Skeletal muscle tissue (tissue), 4 donors: ENCODE results near the gene GANC. TPM values are rescaled to one million over a fixed set of nuclear protein-coding genes. Genes with fewer than 3 reads are reported as not detected.
A peak's percentile ranks its signal among the peaks of the same experiment; 100 is the strongest.

ENCODE experiments used
- H3K27ac ChIP-seq: one replicate; pipeline ENCODE4 v1.7.0; 2013; ENCODE audit warnings: mild to moderate bottlenecking, low read depth, low read length, inconsistent platforms
- H3K27me3 ChIP-seq, 3 donors: one replicate each; pipeline ENCODE4 v1.7.0; 2013; ENCODE audit warnings: low read length in 3 of 3; ENCODE audit not compliant: control insufficient read depth in 3 of 3, insufficient read depth in 3 of 3
- H3K36me3 ChIP-seq, 3 donors: one replicate each; pipeline ENCODE4 v1.7.0; 2013; ENCODE audit warnings: low read length in 3 of 3; ENCODE audit not compliant: control insufficient read depth in 3 of 3, insufficient read depth in 3 of 3
- H3K4me1 ChIP-seq, 3 donors: one replicate each; pipeline ENCODE4 v1.7.0; 2013; ENCODE audit warnings: low read length in 3 of 3, mild to moderate bottlenecking in 3 of 3; ENCODE audit not compliant: control insufficient read depth in 3 of 3, insufficient read depth in 3 of 3
- H3K4me3 ChIP-seq, 3 donors: one replicate each; pipeline ENCODE4 v1.7.0; 2013; ENCODE audit warnings: low read length in 3 of 3
- H3K9ac ChIP-seq, 3 donors: one replicate each; pipeline ENCODE4 v1.7.0; 2013; ENCODE audit warnings: low read length in 3 of 3, mild to moderate bottlenecking in 3 of 3, moderate library complexity in 2 of 3, low read depth in 1 of 3
- H3K9me3 ChIP-seq, 3 donors: one replicate each; pipeline ENCODE4 v1.7.0; 2013; ENCODE audit warnings: low read length in 3 of 3; ENCODE audit not compliant: control insufficient read depth in 3 of 3
- total RNA-seq: library from RNA; depleted of rRNA; stranded (reverse); fragments of >200 nt; gene quantifications from one replicate; pipeline ENCODE4 v1.2.3, GENCODE V29; 2014
- donor health status: Osteomylitis.

Gene GANC
- total RNA-seq, 1 donor from 2014 or later = 11.5 TPM

GRCh38 chr15:42378011-42378410, 105.0 kb downstream of the GANC start:
- H3K27ac ChIP-seq = no peak overlapping the region
- H3K36me3 ChIP-seq = peaks cover 5 to 10% (median 6%) of the 10 kb centered on the region in 3 donors
- no peak overlapping the region for H3K9ac ChIP-seq
- no peak overlapping the region for H3K4me3 ChIP-seq
- H3K9me3 ChIP-seq = peaks cover 0 to 3% (median 0%) of the 10 kb centered on the region in 3 donors
- peaks cover 20 to 24% (median 23%) of the 10 kb centered on the region in 3 donors for H3K4me1 ChIP-seq
- no peaks in the 10 kb centered on the region for H3K27me3 ChIP-seq

DNA sequence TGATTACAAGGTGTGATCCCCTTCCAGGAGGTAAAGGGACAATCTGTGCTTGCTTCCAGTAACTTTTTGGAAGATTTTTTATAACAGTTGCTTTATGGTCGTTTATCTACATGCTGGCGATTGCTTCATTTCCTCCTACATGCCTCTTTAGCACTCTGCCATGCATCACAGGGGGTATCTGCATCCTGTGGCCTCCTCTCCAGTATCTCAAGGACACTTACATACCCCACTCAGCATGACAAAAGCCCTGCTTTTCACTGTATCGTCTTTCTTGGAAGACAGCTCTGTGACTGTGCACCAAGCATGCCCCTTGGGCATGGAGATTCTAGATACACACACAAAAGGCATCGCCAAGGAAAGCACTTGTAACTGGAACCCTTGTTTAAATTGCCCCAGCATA, 111.6 kb downstream of the GANC start:
- Histone ChIP-seq H3K36me3 (peaks cover 38 to 41% (median 41%) of the 10 kb centered on the region in 3 donors), H3K27me3 (no peaks in the 10 kb centered on the region), H3K27ac (peak overlapping the region; percentile 86), H3K9me3 (no peaks in the 10 kb centered on the region), H3K4me3 (peak overlapping the region in 1 of 3 donors; percentile 7), H3K4me1 (peaks cover 38 to 47% (median 42%) of the 10 kb centered on the region in 3 donors), H3K9ac (peak overlapping the region in 2 of 3 donors; percentile 19 to 40)

DNA sequence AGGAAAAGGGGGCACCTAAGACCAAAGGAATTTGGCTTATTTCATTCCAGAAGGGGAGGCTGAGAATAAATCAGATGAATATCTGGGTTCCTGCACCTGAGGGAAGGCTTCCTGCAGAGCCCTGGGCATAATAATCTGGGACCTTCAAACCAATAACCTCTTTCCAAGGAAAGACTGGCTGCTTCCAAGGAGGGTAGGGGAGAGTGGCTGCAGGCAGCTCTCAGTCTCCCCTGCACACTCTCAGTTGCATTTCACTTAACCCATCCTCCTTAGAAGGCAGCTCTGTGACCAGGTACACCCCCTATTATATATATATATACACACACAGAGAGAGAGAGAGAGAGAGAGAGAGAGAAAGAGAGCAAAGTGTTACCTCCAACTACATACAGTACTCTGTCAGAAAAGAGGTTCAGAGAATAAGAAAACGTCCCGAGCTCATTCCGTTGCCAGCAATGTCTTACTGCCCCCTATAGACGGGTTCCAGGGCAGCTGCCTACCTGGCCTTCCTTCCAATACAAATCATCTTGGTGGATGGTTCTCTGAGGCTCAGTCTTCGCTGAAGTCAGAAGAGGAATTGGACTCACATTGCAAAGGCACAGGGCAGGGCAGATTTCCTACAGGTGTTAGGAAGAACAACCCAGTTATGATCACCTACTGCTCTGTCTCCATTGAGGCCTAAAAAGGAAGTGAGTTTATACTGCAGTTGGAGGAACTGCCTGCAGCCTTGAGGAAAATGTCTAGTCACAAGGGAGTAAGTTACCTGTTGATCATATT, 112.4 kb downstream of the GANC start:
- Histone ChIP-seq H3K27ac (peak overlapping the region; percentile 86), H3K27me3 (no peaks in the 10 kb centered on the region), H3K4me1 (peaks cover 38 to 47% (median 42%) of the 10 kb centered on the region in 3 donors), H3K4me3 (peak overlapping the region in 2 of 3 donors; percentile 41 to 46), H3K9ac (peak overlapping the region; percentile 40 to 78 (median 65)), H3K9me3 (no peaks in the 10 kb centered on the region), H3K36me3 (peaks cover 44 to 48% (median 46%) of the 10 kb centered on the region in 3 donors)

DNA sequence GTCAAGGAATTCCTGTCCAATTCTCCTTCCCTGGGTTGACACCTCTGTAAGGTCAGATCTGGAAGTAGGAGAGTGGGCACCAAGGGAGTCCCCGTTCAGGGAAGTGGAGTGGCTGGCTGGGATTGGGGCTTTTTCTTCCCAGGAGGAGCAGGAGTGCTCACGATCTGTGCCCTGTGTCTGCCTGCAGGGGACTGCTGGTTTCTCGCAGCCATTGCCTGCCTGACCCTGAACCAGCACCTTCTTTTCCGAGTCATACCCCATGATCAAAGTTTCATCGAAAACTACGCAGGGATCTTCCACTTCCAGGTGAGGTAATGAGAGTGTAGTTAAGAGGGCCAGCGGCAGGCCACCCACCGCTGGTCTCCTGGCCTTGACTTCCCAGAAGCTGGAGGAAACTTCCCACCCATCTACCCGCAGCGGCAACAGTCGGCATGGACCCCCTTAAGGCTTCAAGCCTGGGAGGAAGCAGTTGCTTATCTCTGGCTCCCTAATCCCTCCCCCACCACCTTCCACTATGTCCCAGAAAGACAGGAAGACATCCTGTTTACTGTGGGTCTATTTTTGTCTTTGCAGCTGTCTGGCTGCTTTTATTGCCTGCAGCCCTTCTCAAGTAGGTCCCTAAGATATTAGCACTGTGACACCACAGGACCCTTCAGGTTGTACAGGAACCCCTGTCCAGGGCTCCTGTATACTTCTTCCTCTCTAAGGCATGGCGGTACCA, 113.1 kb downstream of the GANC start:
- H3K4me3 ChIP-seq = peak overlapping the region; percentile 4 to 46 (median 41)
- H3K9me3 ChIP-seq = no peaks in the 10 kb centered on the region
- peaks cover 44 to 55% (median 47%) of the 10 kb centered on the region in 3 donors for H3K36me3 ChIP-seq
- peaks cover 38 to 44% (median 42%) of the 10 kb centered on the region in 3 donors for H3K4me1 ChIP-seq
- H3K27ac ChIP-seq = peak overlapping the region; percentile 86
- peak overlapping the region; percentile 54 to 78 (median 65) for H3K9ac ChIP-seq
- no peaks in the 10 kb centered on the region for H3K27me3 ChIP-seq

- Histone ChIP-seq H3K9ac (peak overlapping the region in 2 of 3 donors; percentile 20 to 35), H3K27ac (peak overlapping the region; percentile 86), H3K9me3 (no peaks in the 10 kb centered on the region), H3K36me3 (peaks cover 56 to 65% (median 58%) of the 10 kb centered on the region in 3 donors), H3K4me3 (peak overlapping the region in 1 of 3 donors; percentile 7), H3K4me1 (peaks cover 38 to 44% (median 42%) of the 10 kb centered on the region in 3 donors), H3K27me3 (no peaks in the 10 kb centered on the region)
Observed at GRCh38 chr15:42387603-42388002, 114.6 kb downstream of the GANC start.

DNA sequence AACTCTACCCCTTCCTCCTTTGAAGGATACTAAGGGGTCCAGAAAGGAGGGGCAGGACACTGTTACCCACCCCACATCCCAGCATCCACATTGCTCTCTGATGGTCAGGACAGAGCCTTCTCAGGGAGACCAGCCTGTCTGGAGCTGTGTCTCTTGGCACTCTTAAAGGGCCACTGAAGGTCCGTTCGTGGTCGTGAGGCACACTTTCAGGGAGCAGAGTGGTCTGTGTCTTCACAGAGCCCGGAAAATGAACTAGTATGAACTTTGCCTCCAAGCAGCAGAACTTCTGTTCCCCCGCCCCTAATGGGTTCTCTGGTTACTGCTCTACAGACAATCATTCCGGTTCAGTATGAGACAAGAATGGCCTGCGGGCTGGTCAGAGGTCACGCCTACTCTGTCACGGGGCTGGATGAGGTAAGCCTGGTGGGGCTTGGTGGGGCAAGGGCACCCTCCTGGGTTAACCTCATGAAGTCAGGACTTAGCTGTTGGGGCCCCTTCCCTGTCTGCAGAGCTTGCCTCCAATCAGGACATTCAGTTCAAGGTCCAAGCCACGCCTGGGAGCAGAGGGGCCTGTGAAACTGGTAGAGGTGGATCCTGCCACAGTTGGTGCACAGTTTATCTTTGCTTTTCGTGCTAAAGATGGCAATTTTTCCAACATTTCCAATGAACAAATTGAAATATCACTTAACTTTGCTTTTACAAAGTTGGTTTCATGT, 119.5 kb downstream of the GANC start:
- peaks cover 68 to 81% (median 73%) of the 10 kb centered on the region in 3 donors for H3K36me3 ChIP-seq
- peaks cover 3 to 8% (median 8%) of the 10 kb centered on the region in 3 donors for H3K4me1 ChIP-seq
- H3K9me3 ChIP-seq = no peaks in the 10 kb centered on the region
- no peak overlapping the region for H3K4me3 ChIP-seq
- no peak overlapping the region for H3K9ac ChIP-seq
- no peak overlapping the region for H3K27ac ChIP-seq
- H3K27me3 ChIP-seq = no peaks in the 10 kb centered on the region

- Histone ChIP-seq H3K9ac (no peak overlapping the region), H3K27me3 (no peaks in the 10 kb centered on the region), H3K4me1 (no peaks in the 10 kb centered on the region), H3K9me3 (no peaks in the 10 kb centered on the region), H3K36me3 (peaks cover 59 to 78% (median 64%) of the 10 kb centered on the region in 3 donors), H3K4me3 (no peak overlapping the region), H3K27ac (peak overlapping the region; percentile 40)
Observed at GRCh38 chr15:42394106-42394505, 121.1 kb downstream of the GANC start.

DNA sequence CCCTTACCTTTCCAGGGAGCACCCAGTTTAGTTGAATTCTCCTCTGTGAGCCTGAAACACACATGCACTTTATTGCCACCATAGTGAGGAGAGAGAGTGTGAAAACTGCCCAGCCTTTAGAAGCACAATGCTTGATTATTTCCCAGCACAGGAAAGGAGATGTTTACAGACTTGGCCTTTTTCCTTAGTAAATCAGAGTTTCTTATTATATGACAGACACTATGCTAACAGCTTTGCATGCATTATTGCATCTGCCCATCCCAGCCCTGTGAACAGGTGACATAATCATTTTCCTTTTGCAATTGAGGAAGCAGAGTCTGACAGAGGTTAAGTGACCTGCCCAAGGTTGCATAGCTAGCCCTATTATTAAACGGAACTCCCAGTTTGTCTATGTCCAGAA, 122.8 kb downstream of the GANC start:
- Histone ChIP-seq H3K36me3 (peaks cover 66 to 77% (median 68%) of the 10 kb centered on the region in 3 donors), H3K27ac (no peak overlapping the region)

DNA sequence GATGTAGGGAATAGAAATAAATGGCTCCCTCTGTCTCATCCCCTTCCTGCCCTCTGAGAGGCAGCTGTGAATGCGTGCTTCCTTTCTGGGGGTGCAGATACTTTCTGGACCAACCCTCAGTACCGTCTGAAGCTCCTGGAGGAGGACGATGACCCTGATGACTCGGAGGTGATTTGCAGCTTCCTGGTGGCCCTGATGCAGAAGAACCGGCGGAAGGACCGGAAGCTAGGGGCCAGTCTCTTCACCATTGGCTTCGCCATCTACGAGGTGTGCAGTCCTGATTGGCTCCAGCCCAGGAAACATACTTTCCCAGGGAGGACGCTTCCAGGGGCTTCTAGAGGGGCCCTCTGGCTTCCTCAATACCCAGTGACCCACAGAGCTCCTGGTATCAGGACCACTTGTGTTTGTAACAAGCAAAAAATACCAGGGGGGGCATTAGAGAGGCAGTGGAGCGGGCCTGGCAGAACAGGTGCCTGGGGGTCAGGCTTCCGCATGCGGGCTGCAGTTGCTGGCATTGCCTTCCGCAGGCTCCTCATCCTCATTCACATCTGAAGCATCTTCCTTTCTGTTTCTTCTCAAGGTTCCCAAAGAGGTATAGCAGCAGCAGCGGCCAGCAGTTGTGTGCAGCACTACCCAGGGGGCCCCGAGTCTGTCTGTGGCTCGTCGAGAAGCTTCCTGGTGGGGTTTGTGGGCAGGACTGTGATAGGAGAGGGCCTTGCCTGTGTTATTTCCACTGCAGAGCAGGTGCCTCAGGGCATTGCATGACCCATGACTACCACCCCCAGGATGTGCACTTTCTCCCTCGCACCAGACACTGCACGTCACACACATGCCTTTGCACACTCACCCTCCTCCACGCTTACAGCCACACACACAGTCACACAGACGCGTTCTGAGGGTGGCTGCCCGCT, 128.8 kb downstream of the GANC start:
- H3K36me3 ChIP-seq = peaks cover 68 to 76% (median 72%) of the 10 kb centered on the region in 3 donors

More for the DNA sequence above, 122.8 kb downstream of the GANC start:
- Histone ChIP-seq H3K4me1 (no peaks in the 10 kb centered on the region), H3K27me3 (no peaks in the 10 kb centered on the region), H3K9ac (no peak overlapping the region), H3K4me3 (no peak overlapping the region), H3K9me3 (no peaks in the 10 kb centered on the region)

More for the DNA sequence above, 128.8 kb downstream of the GANC start:
- Histone ChIP-seq H3K27me3 (no peaks in the 10 kb centered on the region), H3K4me1 (peaks cover 10 to 18% (median 15%) of the 10 kb centered on the region in 3 donors), H3K9me3 (no peaks in the 10 kb centered on the region), H3K4me3 (no peak overlapping the region), H3K9ac (peak overlapping the region in 1 of 3 donors; percentile 45), H3K27ac (no peak overlapping the region)
